Measurements from ENCODE around the gene GPR176. TPM values are rescaled to one million over a fixed set of nuclear protein-coding genes. Genes with fewer than 3 reads are reported as not detected.

GPR176 gene
- polyA plus RNA-seq, 3 donors: 0.08 to 0.18 TPM; not detected in 1

- Mint-ChIP-seq H3K9me3 (peaks cover 0 to 2% (median 0%) of the 10 kb centered on the region in 7 donors), H3K27ac (no peak overlapping the region)
- intact Hi-C loops (cut with micrococcal nuclease): loop anchor here (5.0 to 10.0 kb wide), 5 partner anchors 172 to 1050 kb away; partner anchors contain the start of gene THBS1 (in 1 of the 2)
Observed at GRCh38 chr15:39756806-39757522, 163.1 kb downstream of the GPR176 start.

DNA sequence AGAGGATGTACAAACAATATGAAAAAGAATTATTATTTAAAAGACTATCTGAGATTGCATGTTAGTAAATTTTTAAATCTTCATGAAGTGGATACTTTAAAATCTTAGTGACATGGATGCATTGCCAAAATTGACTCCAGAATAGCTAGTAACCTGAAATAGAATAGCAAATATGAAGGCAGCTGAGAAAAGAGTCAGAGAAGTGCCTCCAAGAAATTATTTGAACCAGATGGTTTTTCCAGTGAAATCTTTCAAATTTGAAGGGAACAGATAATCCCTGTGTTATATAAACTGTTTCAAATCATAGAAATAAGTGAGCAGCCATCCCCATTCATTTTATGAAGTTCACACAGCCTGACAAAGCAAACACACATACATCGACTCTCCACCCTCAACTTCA lies 167.1 kb downstream of the GPR176 start:
- 83% methylated on average over 1 of the region's 1 CpG for WGBS (ENCODE audit: insufficient coverage)
- DNase-seq: no peak
- intact Hi-C loops (cut with micrococcal nuclease): loop anchor here in 1 of 2 donors (10.0 kb wide), 2 partner anchors 168 to 628 kb away; partner anchors contain the start of gene THBS1
- Histone ChIP-seq H4K20me1 (ENCODE audit: insufficient read depth, low read length) (no peaks in the 10 kb centered on the region), H3K36me3 (replicated peaks in 1 of 2; ENCODE audit: control insufficient read depth in 1 of 2, insufficient read depth in 2 of 2, low read length in 2 of 2) (no peaks in the 10 kb centered on the region), H3K27me3 (ENCODE audit: control insufficient read depth in 2 of 2, insufficient read depth in 2 of 2, low read length in 2 of 2) (no peaks in the 10 kb centered on the region), H3K9ac (ENCODE audit: insufficient read depth, low read length, poor library complexity, severe bottlenecking) (no peak overlapping the region), H3K4me1 (ENCODE audit: control insufficient read depth in 1 of 2, insufficient read depth in 2 of 2, low read length in 2 of 2) (no peaks in the 10 kb centered on the region), H2AFZ (ENCODE audit: insufficient read depth, low read depth, low read length, poor library complexity, severe bottlenecking) (no peak overlapping the region), H3K9me3 (replicated peaks in 1 of 2; ENCODE audit: control insufficient read depth in 1 of 2, insufficient read depth in 1 of 2, low read length in 2 of 2) (no peaks in the 10 kb centered on the region), H3K4me3 (replicated peaks in 1 of 3; ENCODE audit: low read depth in 2 of 3, low read length in 3 of 3) (no peak overlapping the region), H3K4me2 (replicated peaks; ENCODE audit: extremely low read depth, low read length, poor library complexity, severe bottlenecking) (no peak overlapping the region), H3K27ac (ENCODE audit: low read depth in 1 of 2, low read length in 2 of 2) (no peak overlapping the region), H3K79me2 (ENCODE audit: insufficient read depth, low read length) (no peaks in the 10 kb centered on the region)
- Mint-ChIP-seq H3K9me3 (peaks cover 0 to 6% (median 2%) of the 10 kb centered on the region in 7 donors), H3K4me3 (no peak overlapping the region), H3K27me3 (ENCODE audit: low read depth in 3 of 3) (peaks cover 0 to 3% (median 0%) of the 10 kb centered on the region in 3 donors), H3K36me3 (no peaks in the 10 kb centered on the region), H3K27ac (no peak overlapping the region), H3K4me1 (no peaks in the 10 kb centered on the region)
- no peak for TF ChIP-seq CTCF (IDR thresholded peaks at IDR 0.05)

More at GRCh38 chr15:39756806-39757522, 163.1 kb downstream of the GPR176 start:
- no peaks in the 10 kb centered on the region for H4K20me1 ChIP-seq (ENCODE audit: insufficient read depth, low read length)
- no peaks in the 10 kb centered on the region for H3K4me1 ChIP-seq (ENCODE audit: control insufficient read depth in 1 of 2, insufficient read depth in 2 of 2, low read length in 2 of 2)
- H3K4me2 ChIP-seq (replicated peaks; ENCODE audit: extremely low read depth, low read length, poor library complexity, severe bottlenecking): no peak overlapping the region
- H3K27ac ChIP-seq (ENCODE audit: low read depth in 1 of 2, low read length in 2 of 2): no peak overlapping the region
- H3K79me2 ChIP-seq (ENCODE audit: insufficient read depth, low read length): no peaks in the 10 kb centered on the region
- H3K9me3 ChIP-seq (replicated peaks in 1 of 2; ENCODE audit: control insufficient read depth in 1 of 2, insufficient read depth in 1 of 2, low read length in 2 of 2): no peaks in the 10 kb centered on the region
- no peaks in the 10 kb centered on the region for H3K36me3 ChIP-seq (replicated peaks in 1 of 2; ENCODE audit: control insufficient read depth in 1 of 2, insufficient read depth in 2 of 2, low read length in 2 of 2)
- H3K27me3 ChIP-seq (ENCODE audit: control insufficient read depth in 2 of 2, insufficient read depth in 2 of 2, low read length in 2 of 2): no peaks in the 10 kb centered on the region
- no peak overlapping the region for H3K9ac ChIP-seq (ENCODE audit: insufficient read depth, low read length, poor library complexity, severe bottlenecking)
- Mint-ChIP-seq H3K4me3 (no peak overlapping the region), H3K4me1 (no peaks in the 10 kb centered on the region), H3K36me3 (no peaks in the 10 kb centered on the region), H3K27me3 (ENCODE audit: low read depth in 3 of 3) (peaks cover 0 to 3% (median 0%) of the 10 kb centered on the region in 3 donors)
- WGBS (ENCODE audit: insufficient coverage): no CpG with 5 or more reads among the region's 2 CpGs
- H3K4me3 ChIP-seq (replicated peaks in 1 of 3; ENCODE audit: low read depth in 2 of 3, low read length in 3 of 3): no peak overlapping the region
- H2AFZ ChIP-seq (ENCODE audit: insufficient read depth, low read depth, low read length, poor library complexity, severe bottlenecking): no peak overlapping the region
- peak; percentile 85 for TF ChIP-seq CTCF (IDR thresholded peaks at IDR 0.05)
- DNase-seq: peak; percentile 22 to 62 (median 44)
